Measurements from ENCODE around the gene SH3GL1.

Gene SH3GL1

DNA sequence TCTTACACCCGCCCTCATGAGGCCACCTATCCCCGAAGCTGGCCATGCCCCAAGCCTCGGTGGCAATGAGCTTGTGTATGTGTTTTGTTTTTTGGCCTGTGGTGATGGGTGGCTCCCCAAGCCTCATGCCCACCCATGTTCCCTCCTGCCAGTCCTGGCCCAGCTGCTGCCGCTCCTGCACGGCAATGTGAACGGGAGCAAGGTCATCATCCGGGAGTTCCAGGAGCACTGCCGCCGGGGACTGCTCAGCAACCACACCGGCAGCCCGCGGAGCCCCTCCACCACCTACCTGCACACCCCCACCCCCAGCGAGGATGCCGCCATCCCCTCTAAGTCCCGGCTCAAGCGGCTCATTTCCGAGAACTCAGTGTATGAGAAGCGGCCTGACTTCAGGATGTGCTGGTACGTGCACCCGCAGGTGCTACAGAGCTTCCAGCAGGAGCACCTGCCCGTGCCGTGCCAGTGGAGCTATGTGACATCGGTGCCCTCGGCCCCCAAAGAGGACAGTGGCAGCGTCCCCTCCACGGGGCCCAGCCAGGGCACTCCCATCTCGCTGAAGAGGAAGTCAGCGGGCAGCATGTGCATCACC lies 32.7 kb upstream of the SH3GL1 start:
- no peak for DNase-seq (ENCODE audit: insufficient read length, low spot score)
- no peak for FAIRE-seq

- DNase-seq (ENCODE audit: insufficient read length, low spot score) (no peak), FAIRE-seq (no peak)
Measured at GRCh38 chr19:4431808-4432674, 31.7 kb upstream of the SH3GL1 start.

DNA sequence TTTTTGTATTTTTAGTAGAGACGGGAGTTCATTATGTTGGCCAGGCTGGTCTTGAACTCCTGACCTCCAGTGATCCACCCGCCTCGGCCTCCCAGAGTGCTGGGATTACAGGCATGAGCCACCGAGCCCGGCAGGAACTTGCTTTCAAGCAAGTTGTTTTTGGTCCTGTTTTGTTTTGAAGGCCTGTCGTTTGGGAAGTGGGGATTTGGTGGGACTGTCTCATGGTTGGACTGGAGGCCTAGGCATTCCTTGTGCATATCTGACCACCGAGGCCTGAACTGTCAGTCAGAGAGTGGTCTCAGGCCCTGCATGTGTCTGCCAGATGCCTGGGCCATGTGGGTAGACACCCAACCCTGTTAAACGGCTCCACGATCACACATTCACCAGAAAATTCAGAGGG lies 30.9 kb upstream of the SH3GL1 start:
- no peak for FAIRE-seq
- DNase-seq (ENCODE audit: insufficient read length, low spot score): no peak

- FAIRE-seq: no peak
Measured at GRCh38 chr19:4430760-4431159, 30.4 kb upstream of the SH3GL1 start.

DNA sequence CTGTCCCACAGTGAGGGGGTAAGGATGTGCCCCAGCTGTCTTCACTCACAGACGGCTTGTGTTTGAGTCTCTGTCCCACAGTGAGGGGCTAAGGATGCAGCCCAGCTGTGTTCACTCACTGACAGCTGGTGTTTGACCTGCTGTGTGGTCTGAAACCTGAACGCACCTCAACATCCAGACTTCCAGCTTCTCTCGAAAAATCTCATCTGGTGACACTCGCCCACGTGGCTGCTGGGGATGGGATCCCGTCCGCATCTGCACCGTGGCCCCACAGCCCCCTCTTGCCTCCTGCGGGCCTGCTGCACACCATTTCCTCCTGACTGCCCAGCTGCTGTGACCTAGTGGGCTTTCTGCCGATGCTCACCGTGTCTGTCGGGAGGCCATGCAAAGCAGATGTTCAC lies 29.4 kb upstream of the SH3GL1 start:
- no peak for DNase-seq (ENCODE audit: insufficient read length, low spot score)
- FAIRE-seq: no peak

More at GRCh38 chr19:4430760-4431159, 30.4 kb upstream of the SH3GL1 start:
- no peak for DNase-seq (ENCODE audit: insufficient read length, low spot score)

GRCh38 chr19:4429256-4429655 lies 28.9 kb upstream of the SH3GL1 start:
- DNase-seq (ENCODE audit: insufficient read length, low spot score) (no peak), FAIRE-seq (no peak)

DNA sequence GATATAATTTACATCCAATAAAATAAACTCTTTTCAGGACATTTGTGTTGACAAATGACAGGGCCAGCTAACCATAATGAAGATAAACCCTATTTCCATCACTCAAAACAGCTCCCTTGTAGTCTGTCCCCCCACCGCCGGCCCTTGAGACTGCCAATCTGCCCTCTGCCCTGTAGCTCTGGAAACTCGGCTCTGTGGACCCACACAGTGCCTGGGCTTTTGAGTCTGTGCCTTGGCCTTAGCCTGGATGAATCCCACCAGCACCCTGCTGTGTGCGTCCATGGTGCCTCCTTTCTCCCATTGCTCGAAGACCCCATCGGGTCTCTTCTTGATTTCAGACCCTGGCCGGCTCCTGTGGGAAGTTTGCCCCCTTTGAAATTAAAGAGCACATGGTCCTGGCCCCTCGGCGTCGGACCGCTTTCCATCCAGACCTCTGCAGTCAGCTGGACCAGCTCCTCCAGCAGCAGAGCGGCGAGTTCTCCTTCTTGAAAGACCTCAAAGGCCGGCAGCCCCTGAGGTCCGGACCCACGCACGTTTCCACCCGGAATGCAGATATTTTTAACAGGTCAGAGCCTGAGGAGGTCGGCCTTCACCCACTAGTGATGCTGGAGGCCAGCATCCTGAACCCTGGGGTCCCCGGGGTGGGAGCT lies 28.1 kb upstream of the SH3GL1 start:
- FAIRE-seq: no peak
- no peak for DNase-seq (ENCODE audit: insufficient read length, low spot score)

GRCh38 chr19:4425537-4425936 lies 25.2 kb upstream of the SH3GL1 start:
- DNase-seq (ENCODE audit: insufficient read length, low spot score) (no peak), FAIRE-seq (no peak)

GRCh38 chr19:4423416-4424126 lies 23.2 kb upstream of the SH3GL1 start:
- DNase-seq (ENCODE audit: insufficient read length, low spot score) (no peak), FAIRE-seq (no peak)

DNA sequence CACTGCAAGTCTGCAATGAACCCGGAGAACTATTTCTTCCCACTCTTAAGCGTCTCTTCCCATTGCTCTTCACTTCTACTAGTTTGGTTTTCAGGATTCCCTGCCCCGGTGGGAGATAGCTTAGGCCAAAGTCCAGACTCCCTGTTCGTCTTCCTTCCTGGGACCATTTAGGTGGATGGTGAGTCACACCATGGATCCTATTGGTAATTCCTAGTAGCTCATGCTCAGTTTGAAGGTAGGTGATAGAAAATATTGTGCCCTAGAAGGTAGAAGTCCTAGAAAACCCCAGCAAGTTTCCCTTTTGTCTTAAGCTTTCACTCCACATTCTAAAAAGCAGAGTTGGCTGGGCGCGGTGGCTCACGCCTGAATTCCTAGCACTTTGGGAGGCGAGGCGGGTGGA lies 15.9 kb upstream of the SH3GL1 start:
- DNase-seq (ENCODE audit: insufficient read length, low spot score): no peak
- no peak for FAIRE-seq

- FAIRE-seq (no peak), DNase-seq (ENCODE audit: insufficient read length, low spot score) (no peak)
Measured at GRCh38 chr19:4415352-4415751, 15.0 kb upstream of the SH3GL1 start.

GRCh38 chr19:4414800-4415321 lies 14.5 kb upstream of the SH3GL1 start:
- FAIRE-seq: no peak
- DNase-seq (ENCODE audit: insufficient read length, low spot score): no peak

DNA sequence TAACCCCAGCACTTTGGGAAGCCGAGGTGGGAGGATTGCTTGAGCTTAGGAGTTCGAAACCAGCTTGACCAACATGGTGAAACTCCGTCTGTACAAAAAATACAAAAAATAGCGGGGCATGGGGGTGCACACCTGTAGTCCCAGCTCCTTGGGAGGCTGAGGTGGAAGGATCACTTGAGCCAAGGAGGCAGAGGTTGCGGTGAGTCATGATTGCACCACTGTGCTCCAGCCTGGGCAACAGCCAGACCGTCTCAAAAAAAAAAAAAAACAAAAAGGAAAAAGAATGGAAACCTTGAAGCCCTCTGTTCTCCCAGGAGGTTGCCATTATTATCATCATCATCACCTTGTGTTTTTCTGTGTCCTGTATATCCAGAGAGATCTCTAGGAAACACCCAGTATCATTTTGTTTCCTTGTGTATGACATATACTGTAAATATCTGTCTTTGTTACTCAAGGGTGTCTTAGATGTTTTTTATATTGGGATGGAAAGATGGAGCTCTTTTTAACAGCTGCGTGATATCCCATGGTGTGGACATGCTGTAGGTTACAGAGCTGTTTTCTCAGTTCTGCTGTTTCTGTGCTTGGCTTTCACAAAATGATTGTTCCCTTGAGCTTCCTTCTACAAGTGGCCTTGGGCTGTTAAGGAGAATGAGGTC lies 13.9 kb upstream of the SH3GL1 start:
- DNase-seq (ENCODE audit: insufficient read length, low spot score) (no peak), FAIRE-seq (no peak)

- FAIRE-seq (no peak), DNase-seq (ENCODE audit: insufficient read length, low spot score) (no peak)
Measured at GRCh38 chr19:4413588-4413987, 13.2 kb upstream of the SH3GL1 start.

DNA sequence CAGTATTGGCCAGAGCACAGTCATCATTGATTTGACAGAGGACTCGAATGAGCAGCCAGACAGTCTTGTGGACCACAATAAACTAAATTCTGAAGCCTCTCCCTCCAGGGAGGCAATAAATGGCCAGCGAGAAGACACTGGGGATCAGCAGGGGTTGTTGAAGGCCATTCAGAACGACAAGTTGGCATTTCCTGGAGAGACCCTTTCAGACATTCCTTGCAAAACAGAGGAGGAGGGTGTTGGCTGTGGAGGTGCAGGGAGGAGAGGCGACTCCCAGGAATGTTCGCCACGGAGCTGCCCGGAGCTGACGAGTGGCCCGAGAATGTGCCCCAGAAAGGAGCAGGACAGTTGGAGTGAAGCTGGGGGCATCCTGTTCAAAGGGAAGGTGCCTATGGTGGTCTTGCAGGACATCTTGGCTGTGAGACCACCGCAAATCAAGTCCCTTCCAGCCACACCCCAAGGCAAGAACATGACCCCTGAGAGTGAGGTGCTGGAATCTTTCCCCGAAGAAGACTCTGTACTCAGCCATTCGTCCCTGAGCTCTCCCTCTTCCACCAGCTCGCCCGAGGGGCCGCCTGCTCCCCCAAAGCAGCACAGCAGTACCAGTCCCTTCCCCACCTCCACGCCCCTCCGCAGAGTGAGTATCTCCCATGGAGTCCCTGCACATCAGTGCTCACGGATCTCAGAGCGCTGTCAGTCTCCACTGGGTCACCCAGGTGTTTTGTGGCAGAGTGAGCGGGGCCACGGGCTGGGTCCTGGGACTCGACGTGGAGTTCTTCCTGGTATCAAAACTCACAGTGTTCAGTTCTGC lies 9.0 kb upstream of the SH3GL1 start:
- DNase-seq (ENCODE audit: insufficient read length, low spot score) (no peak), FAIRE-seq (no peak)

DNA sequence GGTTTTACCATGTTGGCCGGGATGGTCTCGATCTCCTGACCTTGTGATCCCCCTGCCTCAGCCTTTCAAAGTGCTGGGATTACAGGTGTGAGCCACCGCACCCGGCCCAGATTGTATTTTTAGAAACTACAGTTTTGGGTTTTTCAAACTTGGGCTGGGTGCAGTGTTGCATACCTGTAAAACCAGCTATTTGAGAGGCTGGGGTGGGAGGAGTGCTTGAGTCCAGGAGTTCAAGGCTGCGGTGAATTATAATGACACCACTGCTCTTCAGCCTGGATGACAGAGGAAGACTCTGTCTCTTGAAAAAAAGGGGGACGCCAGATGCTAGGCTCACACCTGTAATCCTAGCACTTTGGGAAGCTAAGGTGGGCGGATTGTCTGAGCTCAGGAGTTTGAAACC lies 6.3 kb upstream of the SH3GL1 start:
- FAIRE-seq (no peak), DNase-seq (ENCODE audit: insufficient read length, low spot score) (no peak)

DNA sequence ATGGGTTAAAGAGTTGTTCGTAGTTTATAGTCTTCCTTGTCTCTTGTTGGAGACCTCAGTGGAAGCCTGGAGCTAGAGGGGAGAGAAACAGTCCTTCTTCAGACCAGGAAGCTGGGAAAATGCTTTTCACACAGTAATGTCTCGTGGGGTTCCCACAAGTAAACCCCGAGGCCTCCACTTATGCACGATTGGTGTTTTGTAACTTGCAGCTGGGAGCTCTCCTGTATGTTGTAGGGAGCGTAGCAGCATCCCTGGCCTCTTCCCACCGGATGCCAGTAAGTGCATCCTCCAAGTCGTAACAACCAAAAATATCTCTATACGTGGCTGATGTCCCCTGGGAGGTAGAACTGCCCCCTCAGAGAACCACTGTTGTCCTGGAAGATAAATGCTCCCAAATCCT lies 5.6 kb upstream of the SH3GL1 start:
- no peak for FAIRE-seq
- DNase-seq (ENCODE audit: insufficient read length, low spot score): no peak

GRCh38 chr19:4403005-4403761 lies 2.8 kb upstream of the SH3GL1 start:
- FAIRE-seq: no peak
- DNase-seq (ENCODE audit: insufficient read length, low spot score): no peak

Data from HTR-8/SVneo (cell line).